Measurements from ENCODE around the gene ZNF90.

- TF ChIP-seq NFXL1 (IDR thresholded peaks at IDR 0.05; ENCODE audit: borderline replicate concordance) (no peak), CTCF (IDR thresholded peaks at IDR 0.05 in 2 of 3, conservative IDR thresholded peaks at IDR 0.05 in 1 of 3; ENCODE audit: control insufficient read depth in 2 of 3, extremely low read depth in 1 of 3, insufficient read depth in 1 of 3, low read depth in 3 of 3, low read length in 3 of 3) (no peak), ATF3 (IDR thresholded peaks at IDR 0.05; ENCODE audit: borderline replicate concordance, extremely low read depth, low read depth, low read length) (no peak), CREB1 (IDR thresholded peaks at IDR 0.05; ENCODE audit: low read depth) (no peak), ZNF592 (IDR thresholded peaks at IDR 0.05) (no peak), IRF3 (IDR thresholded peaks at IDR 0.05) (no peak), RCOR1 (conservative IDR thresholded peaks at IDR 0.05; ENCODE audit: low read depth, low read length) (no peak)
Observed at GRCh38 chr19:20039203-20039723, 38.5 kb upstream of the ZNF90 start, which contains the start of gene ZNF682.

Measured in GM12878 (cell line).